NCI-H1105 (cell line): Measurements from ENCODE around the gene SEC23IP.

Experiments used
- DNase-seq: peaks from one replicate; lab custom pipeline; 2025; lab: John Stamatoyannopoulos, UW

SEC23IP gene

GRCh38 chr10:119940487-119940886 lies 48.0 kb downstream of the SEC23IP start:
- DNase-seq, result no peak

GRCh38 chr10:119942973-119943372 lies 50.4 kb downstream of the SEC23IP start:
- no peak for DNase-seq

GRCh38 chr10:119945805-119946204 lies 53.3 kb downstream of the SEC23IP start:
- DNase-seq, result no peak

GRCh38 chr10:119947300-119947699 lies 54.8 kb downstream of the SEC23IP start:
- no peak for DNase-seq

- DNase-seq, result no peak
These were observed 64.9 kb downstream of the SEC23IP start for GRCh38 chr10:119957451-119957850.

GRCh38 chr10:119962837-119963236 lies 70.3 kb downstream of the SEC23IP start:
- no peak for DNase-seq

- DNase-seq, result no peak
These were observed 74.5 kb downstream of the SEC23IP start for GRCh38 chr10:119967066-119967465.

GRCh38 chr10:119969609-119970008 lies 77.1 kb downstream of the SEC23IP start:
- DNase-seq, result no peak

- DNase-seq, result no peak
These were observed 77.6 kb downstream of the SEC23IP start for GRCh38 chr10:119970107-119970506.

GRCh38 chr10:119970963-119971362 lies 78.4 kb downstream of the SEC23IP start:
- no peak for DNase-seq

- no peak for DNase-seq
These were observed 80.8 kb downstream of the SEC23IP start for GRCh38 chr10:119973281-119973680.

GRCh38 chr10:119976421-119976820 lies 83.9 kb downstream of the SEC23IP start:
- DNase-seq, result no peak

GRCh38 chr10:119980956-119981750 lies 88.6 kb downstream of the SEC23IP start:
- no peak for DNase-seq

GRCh38 chr10:119981826-119982225 lies 89.3 kb downstream of the SEC23IP start:
- DNase-seq, result no peak

GRCh38 chr10:119988333-119988732 lies 95.8 kb downstream of the SEC23IP start:
- DNase-seq, result no peak

GRCh38 chr10:119989966-119990365 lies 97.4 kb downstream of the SEC23IP start:
- DNase-seq, result no peak

GRCh38 chr10:119991066-119991465 lies 98.5 kb downstream of the SEC23IP start:
- no peak for DNase-seq

GRCh38 chr10:119991816-119992215 lies 99.3 kb downstream of the SEC23IP start:
- DNase-seq, result no peak
